Measurements from ENCODE around the gene UPK3A.

GRCh38 chr22:45310977-45311531 lies 26.3 kb downstream of the UPK3A start:
- TF ChIP-seq POLR2AphosphoS5 (IDR thresholded peaks at IDR 0.05; ENCODE audit: borderline replicate concordance, low read depth, low read length) (no peak), EZH2 (IDR thresholded peaks at IDR 0.05) (no peak)
